GM12878 (cell line): Measurements from ENCODE around the gene JAG1.

Source experiments
- BCL3 ChIP-seq: IDR thresholded peaks from 2 replicates; pipeline ENCODE4 v1.6.1; 2011; ENCODE audit warnings: borderline replicate concordance, low read depth, mild to moderate bottlenecking, moderate library complexity, low read length; ENCODE audit not compliant: insufficient read depth, poor library complexity, severe bottlenecking
- CTCF ChIP-seq, 3 experiments: IDR thresholded peaks in 2 of 3; conservative IDR thresholded peaks in 1 of 3; 2 replicates each; pipeline ENCODE4 v1.5.1; 2011; ENCODE audit warnings: low read depth in 3 of 3, low read length in 3 of 3, mild to moderate bottlenecking in 3 of 3, control low read depth in 2 of 3, moderate library complexity in 2 of 3, inconsistent platforms in 1 of 3, mixed read lengths in 1 of 3; ENCODE audit not compliant: control insufficient read depth in 2 of 3, insufficient read depth in 1 of 3; ENCODE audit errors: extremely low read depth in 1 of 3
- EP300 ChIP-seq, 2 experiments: fragments of 150-350 bp in 1 of 2; IDR thresholded peaks; 2 replicates each; pipeline ENCODE4 v1.6.1; 2011 to 2012; ENCODE audit warnings: low read depth in 2 of 2, low read length in 2 of 2, borderline replicate concordance in 1 of 2, improper control_type of control experiment in 1 of 2, inconsistent platforms in 1 of 2; ENCODE audit not compliant: control insufficient read depth in 1 of 2
- IKZF1 ChIP-seq: fragments of 450-650 bp; conservative IDR thresholded peaks from 2 replicates; pipeline ENCODE4 v1.6.1; 2017; ENCODE audit warnings: antibody characterized with exemption, mild to moderate bottlenecking
- POLR2A ChIP-seq: IDR thresholded peaks from 2 replicates; pipeline ENCODE4 v1.6.1; 2011; ENCODE audit warnings: low read depth, mild to moderate bottlenecking, low read length
- RELA ChIP-seq: fragments of 450-650 bp; IDR thresholded peaks from 2 replicates; pipeline ENCODE4 v1.8.0; 2014; ENCODE audit warnings: borderline replicate concordance; ENCODE audit not compliant: partially characterized antibody
- REST ChIP-seq: IDR thresholded peaks from 2 replicates; pipeline ENCODE4 v1.6.1; 2012; ENCODE audit warnings: mild to moderate bottlenecking, low read depth, low read length
- USF2 ChIP-seq: IDR thresholded peaks from 2 replicates; pipeline ENCODE4 v1.6.1; 2011; ENCODE audit warnings: low read depth, low read length, improper control_type of control experiment, borderline replicate concordance

- TF ChIP-seq CTCF (IDR thresholded peaks at IDR 0.05 in 2 of 3, conservative IDR thresholded peaks at IDR 0.05 in 1 of 3; ENCODE audit: control insufficient read depth in 2 of 3, extremely low read depth in 1 of 3, insufficient read depth in 1 of 3, low read depth in 3 of 3, low read length in 3 of 3): no peak
- no peak for TF ChIP-seq POLR2A
- no peak for TF ChIP-seq USF2
- no peak for TF ChIP-seq REST
- no peak for TF ChIP-seq EP300 (IDR thresholded peaks at IDR 0.05; ENCODE audit: borderline replicate concordance in 1 of 2, control insufficient read depth in 1 of 2, low read depth in 2 of 2, low read length in 2 of 2)
- no peak for TF ChIP-seq IKZF1
- TF ChIP-seq BCL3: no peak
- no peak for TF ChIP-seq RELA
Measured at GRCh38 chr20:10706460-10706811, 32.6 kb upstream of the JAG1 start.
